Neuronal stem cell (in vitro differentiated cells): ENCODE results near the gene MORN5.

Experiments used
- DNase-seq: peaks from one replicate; pipeline ENCODE4 v3.0.0-alpha.2; 2013; ENCODE audit warnings: low spot score
- H2AFZ ChIP-seq: one replicate; pipeline ENCODE4 v1.6.1; 2013; ENCODE audit warnings: mild to moderate bottlenecking, low read length, inconsistent platforms
- H2AK5ac ChIP-seq: 2 replicates; pipeline ENCODE4 v1.6.1; 2013; ENCODE audit warnings: low read depth, mild to moderate bottlenecking, inconsistent platforms, low read length, moderate library complexity, mixed read lengths
- H2BK120ac ChIP-seq: 2 replicates; pipeline ENCODE4 v1.6.1; 2013; ENCODE audit warnings: low read depth, mild to moderate bottlenecking, inconsistent platforms, low read length, moderate library complexity, mixed read lengths
- H2BK12ac ChIP-seq: one replicate; pipeline ENCODE4 v1.6.1; 2013; ENCODE audit warnings: low read length, inconsistent platforms
- H2BK15ac ChIP-seq: 2 replicates; pipeline ENCODE4 v1.6.1; 2013; ENCODE audit warnings: mild to moderate bottlenecking, low read length, inconsistent platforms, mixed read lengths
- H2BK5ac ChIP-seq: one replicate; pipeline ENCODE4 v1.6.1; 2013; ENCODE audit warnings: inconsistent platforms, mild to moderate bottlenecking, low read length, moderate library complexity
- H3K14ac ChIP-seq: one replicate; pipeline ENCODE4 v1.6.1; 2013; ENCODE audit warnings: low read length, inconsistent platforms
- H3K18ac ChIP-seq: 2 replicates; pipeline ENCODE4 v1.6.1; 2013; ENCODE audit warnings: low read length, inconsistent platforms
- H3K23ac ChIP-seq: 2 replicates; pipeline ENCODE4 v1.6.1; 2013; ENCODE audit warnings: low read depth, mild to moderate bottlenecking, mixed read lengths, low read length, inconsistent platforms; ENCODE audit not compliant: poor library complexity
- H3K27ac ChIP-seq: replicated peaks from 3 replicates; pipeline ENCODE4 v1.5.1; 2013; ENCODE audit warnings: low read length, inconsistent platforms
- H3K27me3 ChIP-seq, 3 experiments: 2 replicates each; pipeline ENCODE4 v1.6.1; 2013; ENCODE audit warnings: low read length in 3 of 3, mild to moderate bottlenecking in 2 of 3, inconsistent platforms in 1 of 3, low read depth in 1 of 3, mixed read lengths in 1 of 3, moderate library complexity in 1 of 3; ENCODE audit not compliant: control insufficient read depth in 3 of 3, insufficient read depth in 3 of 3
- H3K36me3 ChIP-seq, 2 donors: replicated peaks in 1 of 2; 2 replicates each; pipeline ENCODE4 v1.6.1; 2013; ENCODE audit warnings: low read length in 2 of 2; ENCODE audit not compliant: control insufficient read depth in 2 of 2, insufficient read depth in 2 of 2
- H3K4ac ChIP-seq: 2 replicates; pipeline ENCODE4 v1.6.1; 2013; ENCODE audit warnings: inconsistent platforms, mild to moderate bottlenecking, low read length, moderate library complexity
- H3K4me1 ChIP-seq, 2 donors: 1 replicate in 1 of 2; 2 replicates in 1 of 2; pipeline ENCODE4 v1.6.1; 2013; ENCODE audit warnings: low read length in 2 of 2, low read depth in 1 of 2; ENCODE audit not compliant: control insufficient read depth in 2 of 2, insufficient read depth in 1 of 2
- H3K4me2 ChIP-seq: one replicate; pipeline ENCODE4 v1.6.1; 2013; ENCODE audit warnings: mild to moderate bottlenecking, low read length, inconsistent platforms; ENCODE audit not compliant: insufficient read depth, poor library complexity, severe bottlenecking
- H3K4me3 ChIP-seq, 2 donors: 2 replicates each; pipeline ENCODE4 v1.5.1; 2013; ENCODE audit warnings: low read length in 2 of 2, mild to moderate bottlenecking in 2 of 2, inconsistent platforms in 1 of 2, moderate library complexity in 1 of 2
- H3K79me1 ChIP-seq: one replicate; pipeline ENCODE4 v1.6.1; 2013; ENCODE audit warnings: low read depth, mild to moderate bottlenecking, inconsistent platforms, low read length, moderate library complexity
- H3K9ac ChIP-seq: one replicate; pipeline ENCODE4 v1.6.1; 2013; ENCODE audit warnings: mild to moderate bottlenecking, low read depth, low read length, inconsistent platforms; ENCODE audit not compliant: poor library complexity
- H3K9me3 ChIP-seq, 2 donors: replicated peaks in 1 of 2; 2 replicates each; pipeline versions ENCODE3 to v1.6.1; 2013; ENCODE audit warnings: low read length in 2 of 2, mild to moderate bottlenecking in 2 of 2, inconsistent platforms in 1 of 2, low read depth in 1 of 2, mixed read lengths in 1 of 2, moderate library complexity in 1 of 2; ENCODE audit not compliant: control insufficient read depth in 2 of 2, insufficient read depth in 1 of 2
- H4K8ac ChIP-seq: one replicate; pipeline ENCODE4 v1.6.1; 2013; ENCODE audit warnings: low read depth, mild to moderate bottlenecking, inconsistent platforms, low read length, moderate library complexity
- H4K91ac ChIP-seq: one replicate; pipeline ENCODE4 v1.6.1; 2013; ENCODE audit warnings: low read length, low read depth, mild to moderate bottlenecking, inconsistent platforms; ENCODE audit not compliant: poor library complexity
- WGBS, 2 donors: extraction: QIAGEN DNeasy Blood & Tissue Kit; methylation state at CpG; one replicate each; pipeline ENCODE4 v1.1.7; 2013; ENCODE audit warnings: missing lambda C conversion rate in 2 of 2, mixed read lengths in 1 of 2; ENCODE audit not compliant: insufficient read length in 2 of 2, insufficient replicate concordance in 1 of 2; ENCODE audit errors: extremely low coverage in 2 of 2; 5-methylcytosine and 5-hydroxymethylcytosine counted together

Gene MORN5

GRCh38 chr9:122134822-122135528 lies 24.7 kb upstream of the MORN5 start:
- Histone ChIP-seq H3K79me1 (no peaks in the 10 kb centered on the region), H4K8ac (no peak overlapping the region), H2BK120ac (no peak overlapping the region), H3K18ac (no peak overlapping the region), H2AK5ac (no peak overlapping the region), H2BK15ac (no peak overlapping the region), H3K14ac (no peak overlapping the region), H3K9ac (no peak overlapping the region), H3K9me3 (no peaks in the 10 kb centered on the region), H3K4ac (no peak overlapping the region), H2AFZ (peak overlapping the region; percentile 51), H3K23ac (no peak overlapping the region), H3K4me2 (no peak overlapping the region), H3K27me3 (peaks cover 0 to 66% (median 43%) of the 10 kb centered on the region in 3 experiments), H3K36me3 (no peaks in the 10 kb centered on the region), H3K27ac (no peak overlapping the region), H2BK5ac (no peak overlapping the region), H3K4me1 (peaks cover 18 to 21% of the 10 kb centered on the region in 2 donors), H4K91ac (no peak overlapping the region), H3K4me3 (no peak overlapping the region), H2BK12ac (no peak overlapping the region)
- no CpG with 5 or more reads among the region's 12 CpGs for WGBS, 2 donors
- peak; percentile 67 for DNase-seq

GRCh38 chr9:122135529-122135859 lies 24.2 kb upstream of the MORN5 start:
- Histone ChIP-seq H3K4me2 (no peak overlapping the region), H3K4me3 (no peak overlapping the region), H3K18ac (no peak overlapping the region), H3K79me1 (no peaks in the 10 kb centered on the region), H3K4ac (no peak overlapping the region), H4K8ac (no peak overlapping the region), H2BK5ac (no peak overlapping the region), H3K9me3 (no peaks in the 10 kb centered on the region), H2BK120ac (no peak overlapping the region), H3K36me3 (no peaks in the 10 kb centered on the region), H3K9ac (no peak overlapping the region), H3K23ac (no peak overlapping the region), H4K91ac (no peak overlapping the region), H2AFZ (no peak overlapping the region), H3K27me3 (peaks cover 0 to 62% (median 40%) of the 10 kb centered on the region in 3 experiments), H2BK15ac (no peak overlapping the region), H3K14ac (no peak overlapping the region), H2AK5ac (no peak overlapping the region), H3K4me1 (peaks cover 18 to 21% of the 10 kb centered on the region in 2 donors), H3K27ac (no peak overlapping the region), H2BK12ac (no peak overlapping the region)
- WGBS, 2 donors: no CpG with 5 or more reads among the region's 7 CpGs
- DNase-seq: no peak

DNA sequence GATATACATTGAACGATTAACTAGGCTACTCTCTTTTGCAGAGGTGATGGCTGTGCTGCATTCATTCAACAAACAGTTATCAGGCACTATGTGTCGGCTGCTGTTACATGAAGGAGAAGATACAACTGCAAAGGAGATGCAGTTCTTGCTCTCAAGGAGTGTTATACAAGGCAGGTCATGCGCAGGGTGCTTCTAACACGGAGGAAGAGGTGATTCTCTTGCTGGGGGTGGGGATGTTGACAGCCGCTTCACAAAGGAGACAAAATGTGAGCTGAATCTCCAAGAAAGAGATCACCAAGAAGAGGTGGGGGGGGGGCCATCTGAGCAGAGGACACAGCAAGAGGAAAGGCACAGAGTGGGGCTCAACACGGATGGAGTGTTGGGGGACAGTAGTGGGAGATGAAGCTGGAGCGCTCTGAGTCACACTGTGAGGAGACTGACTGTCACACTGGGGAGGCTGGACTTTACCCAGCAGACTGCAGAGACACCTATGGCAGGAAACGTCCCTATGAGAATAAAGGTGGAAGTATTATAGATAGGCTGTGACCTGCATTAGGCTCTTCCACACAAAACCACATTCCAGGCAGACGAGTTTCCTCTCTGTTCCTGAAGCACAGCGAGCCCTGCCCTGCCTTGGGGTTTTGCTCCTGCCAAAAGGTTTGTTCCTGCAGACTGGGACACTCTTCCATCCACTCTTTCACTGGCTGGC lies 21.0 kb upstream of the MORN5 start:
- Histone ChIP-seq H3K4me3 (no peak overlapping the region), H2AFZ (no peak overlapping the region), H2BK5ac (no peak overlapping the region), H3K4me1 (peaks cover 8 to 10% of the 10 kb centered on the region in 2 donors), H2BK15ac (no peak overlapping the region), H3K4me2 (no peak overlapping the region), H3K14ac (no peak overlapping the region), H3K36me3 (peaks cover 2 to 20% of the 10 kb centered on the region in 2 donors), H3K27ac (no peak overlapping the region), H2BK120ac (no peak overlapping the region), H3K23ac (no peak overlapping the region), H3K4ac (no peak overlapping the region), H3K27me3 (peaks cover 0 to 33% (median 9%) of the 10 kb centered on the region in 3 experiments), H4K91ac (no peak overlapping the region), H2BK12ac (no peak overlapping the region), H3K9ac (no peak overlapping the region), H4K8ac (no peak overlapping the region), H3K79me1 (no peaks in the 10 kb centered on the region), H2AK5ac (no peak overlapping the region), H3K9me3 (no peaks in the 10 kb centered on the region), H3K18ac (no peak overlapping the region)
- no peak for DNase-seq
- WGBS, 2 donors: no CpG with 5 or more reads among the region's 10 CpGs

- no peak overlapping the region for H3K23ac ChIP-seq
- H2AFZ ChIP-seq: no peak overlapping the region
- no peak overlapping the region for H4K91ac ChIP-seq
- no CpG with 5 or more reads among the region's 8 CpGs for WGBS, 2 donors
- no peak overlapping the region for H2BK5ac ChIP-seq
- H3K4me3 ChIP-seq: no peak overlapping the region
- no peak overlapping the region for H3K4ac ChIP-seq
- H3K79me1 ChIP-seq: no peaks in the 10 kb centered on the region
- no peak overlapping the region for H3K27ac ChIP-seq
- H3K27me3 ChIP-seq: peaks cover 0 to 19% (median 0%) of the 10 kb centered on the region in 3 experiments
- H3K4me1 ChIP-seq: no peaks in the 10 kb centered on the region
- H3K9me3 ChIP-seq: no peaks in the 10 kb centered on the region
- H3K36me3 ChIP-seq: peaks cover 9 to 38% of the 10 kb centered on the region in 2 donors
- H2BK12ac ChIP-seq: no peak overlapping the region
- no peak overlapping the region for H2AK5ac ChIP-seq
- DNase-seq: no peak
- H3K18ac ChIP-seq: no peak overlapping the region
- no peak overlapping the region for H2BK15ac ChIP-seq
- no peak overlapping the region for H2BK120ac ChIP-seq
- no peak overlapping the region for H4K8ac ChIP-seq
- no peak overlapping the region for H3K14ac ChIP-seq
- no peak overlapping the region for H3K4me2 ChIP-seq
- no peak overlapping the region for H3K9ac ChIP-seq
Measured at GRCh38 chr9:122140368-122141193, 19.1 kb upstream of the MORN5 start.
